ENCODE data around the gene SS18L1.

- no peak for TF ChIP-seq ZC3H10 (CRISPR knock-in tag; IDR thresholded peaks at IDR 0.05)
- TF ChIP-seq PPARA (CRISPR knock-in tag; IDR thresholded peaks at IDR 0.05; ENCODE audit: borderline replicate concordance): no peak
These were observed 3.6 kb downstream of the SS18L1 start for GRCh38 chr20:62147125-62147524.

All from SK-N-SH treated with all-trans-retinoic acid at 6 μM for 48 hours (cell line).